ENCODE data around the gene ARL15. TPM values are rescaled to one million over a fixed set of nuclear protein-coding genes. Genes with fewer than 3 reads are reported as not detected.

Gene ARL15
- total RNA-seq, 1 donor from 2014 or later: 74.4 TPM

DNA sequence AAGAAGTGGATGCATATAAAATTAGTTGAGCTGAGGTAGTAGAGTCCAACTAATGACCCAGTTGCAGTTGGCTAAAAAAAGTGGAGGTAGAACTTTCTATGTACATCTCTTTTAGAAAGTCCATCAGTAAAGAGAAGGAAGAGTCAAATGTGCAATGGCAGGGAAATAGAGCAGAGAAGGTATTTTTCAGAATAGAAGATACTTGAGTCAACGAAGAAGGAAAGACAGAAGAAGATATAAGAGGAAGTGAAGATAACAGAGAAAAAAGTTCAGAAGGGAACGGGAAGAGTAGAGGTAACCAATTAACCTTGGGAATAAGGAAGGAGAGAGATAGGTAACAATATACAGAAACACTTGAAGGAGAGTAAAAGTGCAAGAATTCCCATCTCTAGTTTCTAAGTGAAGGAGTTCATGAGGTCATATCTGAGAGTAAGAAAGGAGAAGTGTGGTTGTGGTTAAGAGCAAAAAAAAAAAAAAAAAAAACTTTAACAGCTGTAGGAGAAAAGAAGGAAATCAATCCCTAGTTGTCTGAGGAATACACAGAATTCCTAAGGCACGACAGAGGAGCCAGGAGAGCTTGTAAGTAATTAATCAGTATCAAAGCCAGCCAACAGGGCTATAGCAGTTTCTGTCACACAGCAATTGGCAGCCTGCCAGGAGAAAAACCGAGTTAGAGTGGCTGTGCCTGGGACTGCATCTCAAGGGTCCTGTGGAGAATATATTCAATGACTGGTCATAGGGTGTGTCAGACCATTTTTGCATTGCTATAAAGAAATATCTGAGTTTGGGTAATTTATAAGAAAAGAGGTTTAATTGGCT, 61.0 kb downstream of the ARL15 start:
- Histone ChIP-seq H3K36me3 (no peaks in the 10 kb centered on the region), H3K4me3 (no peak overlapping the region), H3K27me3 (no peaks in the 10 kb centered on the region), H3K4me1 (no peaks in the 10 kb centered on the region), H3K27ac (no peak overlapping the region), H3K9me3 (no peaks in the 10 kb centered on the region)
- TF ChIP-seq, protein P1, sequence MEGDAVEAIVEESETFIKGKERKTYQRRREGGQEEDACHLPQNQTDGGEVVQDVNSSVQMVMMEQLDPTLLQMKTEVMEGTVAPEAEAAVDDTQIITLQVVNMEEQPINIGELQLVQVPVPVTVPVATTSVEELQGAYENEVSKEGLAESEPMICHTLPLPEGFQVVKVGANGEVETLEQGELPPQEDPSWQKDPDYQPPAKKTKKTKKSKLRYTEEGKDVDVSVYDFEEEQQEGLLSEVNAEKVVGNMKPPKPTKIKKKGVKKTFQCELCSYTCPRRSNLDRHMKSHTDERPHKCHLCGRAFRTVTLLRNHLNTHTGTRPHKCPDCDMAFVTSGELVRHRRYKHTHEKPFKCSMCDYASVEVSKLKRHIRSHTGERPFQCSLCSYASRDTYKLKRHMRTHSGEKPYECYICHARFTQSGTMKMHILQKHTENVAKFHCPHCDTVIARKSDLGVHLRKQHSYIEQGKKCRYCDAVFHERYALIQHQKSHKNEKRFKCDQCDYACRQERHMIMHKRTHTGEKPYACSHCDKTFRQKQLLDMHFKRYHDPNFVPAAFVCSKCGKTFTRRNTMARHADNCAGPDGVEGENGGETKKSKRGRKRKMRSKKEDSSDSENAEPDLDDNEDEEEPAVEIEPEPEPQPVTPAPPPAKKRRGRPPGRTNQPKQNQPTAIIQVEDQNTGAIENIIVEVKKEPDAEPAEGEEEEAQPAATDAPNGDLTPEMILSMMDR (IDR thresholded peaks at IDR 0.05): no peak
- TF ChIP-seq POLR2AphosphoS5 (IDR thresholded peaks at IDR 0.05; ENCODE audit: insufficient read depth in 1 of 2, low read depth in 1 of 2): no peak
- TF ChIP-seq POLR2A (IDR thresholded peaks at IDR 0.05): no peak
- intact Hi-C loops (cut with DNase I): loop anchor here (5.0 kb wide), 1 partner anchor 173 kb away; no protein-coding TSS in a partner anchor
- no peak for DNase-seq (ENCODE audit: extremely low spot score in 2 of 2)

DNA sequence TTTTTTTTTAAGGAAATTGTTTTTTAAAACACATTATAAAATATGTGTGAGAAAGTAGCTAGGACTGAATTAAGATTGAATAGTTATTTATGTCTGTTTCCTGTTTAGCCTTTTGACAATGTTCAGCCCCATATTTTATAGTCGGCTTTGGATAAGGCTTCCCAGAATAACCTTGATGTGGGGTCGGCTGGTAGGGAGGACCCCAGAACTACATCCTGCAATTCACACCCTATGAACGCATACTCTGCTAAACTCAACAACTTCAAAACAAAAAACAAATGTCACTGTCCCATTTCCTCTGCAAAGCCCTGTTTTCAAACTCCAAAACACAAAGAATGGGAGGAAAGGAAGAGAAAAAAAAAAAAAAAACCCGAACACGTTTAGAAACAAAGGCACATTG, 63.1 kb downstream of the ARL15 start:
- no peak for DNase-seq (ENCODE audit: extremely low spot score in 2 of 2)
- Histone ChIP-seq H3K27ac (no peak overlapping the region), H3K27me3 (no peaks in the 10 kb centered on the region), H3K4me1 (no peaks in the 10 kb centered on the region), H3K36me3 (no peaks in the 10 kb centered on the region), H3K4me3 (no peak overlapping the region), H3K9me3 (no peaks in the 10 kb centered on the region)
- TF ChIP-seq POLR2A (IDR thresholded peaks at IDR 0.05) (no peak), POLR2AphosphoS5 (IDR thresholded peaks at IDR 0.05; ENCODE audit: insufficient read depth in 1 of 2, low read depth in 1 of 2) (no peak)
- TF ChIP-seq, protein P1 (IDR thresholded peaks at IDR 0.05): no peak
- intact Hi-C loops (cut with DNase I): loop anchor here (5.0 kb wide), 1 partner anchor 175 kb away; no protein-coding TSS in a partner anchor

DNA sequence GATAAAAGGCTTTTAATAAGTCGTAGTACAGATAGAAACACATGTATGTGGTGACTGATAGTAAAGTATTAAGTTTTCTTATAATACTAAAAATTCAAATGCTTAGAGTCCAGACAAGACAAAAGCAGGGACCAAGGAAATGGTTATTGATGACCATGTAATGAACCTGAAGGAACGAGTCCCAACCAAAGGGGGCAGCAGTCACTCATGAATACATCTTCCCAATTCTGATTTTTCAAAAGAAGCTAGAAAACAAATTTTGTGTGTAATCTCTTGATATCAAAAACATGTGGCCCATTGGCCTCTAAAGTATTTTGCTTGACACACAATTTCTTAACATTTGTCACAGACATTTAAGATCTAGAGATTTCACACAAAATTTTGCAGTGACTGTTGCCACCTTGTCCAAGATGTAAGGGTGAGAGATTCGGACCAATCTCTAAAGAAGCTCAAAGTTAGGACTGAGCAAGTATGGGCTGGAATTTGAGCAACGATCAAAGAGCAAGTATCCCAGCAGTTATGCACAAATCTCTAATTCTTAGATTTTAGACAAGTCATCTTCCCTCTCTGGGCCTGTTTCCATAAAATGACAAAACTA, 66.8 kb downstream of the ARL15 start:
- Histone ChIP-seq H3K4me1 (no peaks in the 10 kb centered on the region), H3K27me3 (no peaks in the 10 kb centered on the region), H3K9me3 (no peaks in the 10 kb centered on the region), H3K4me3 (no peak overlapping the region), H3K36me3 (no peaks in the 10 kb centered on the region), H3K27ac (no peak overlapping the region)
- no peak for TF ChIP-seq POLR2AphosphoS5 (IDR thresholded peaks at IDR 0.05; ENCODE audit: insufficient read depth in 1 of 2, low read depth in 1 of 2)
- TF ChIP-seq, protein P1 (IDR thresholded peaks at IDR 0.05): peak; percentile 33 to 60 (median 55)
- TF ChIP-seq POLR2A (IDR thresholded peaks at IDR 0.05): no peak
- intact Hi-C loops (cut with DNase I): no loop called here
- no peak for DNase-seq (ENCODE audit: extremely low spot score in 2 of 2)

DNA sequence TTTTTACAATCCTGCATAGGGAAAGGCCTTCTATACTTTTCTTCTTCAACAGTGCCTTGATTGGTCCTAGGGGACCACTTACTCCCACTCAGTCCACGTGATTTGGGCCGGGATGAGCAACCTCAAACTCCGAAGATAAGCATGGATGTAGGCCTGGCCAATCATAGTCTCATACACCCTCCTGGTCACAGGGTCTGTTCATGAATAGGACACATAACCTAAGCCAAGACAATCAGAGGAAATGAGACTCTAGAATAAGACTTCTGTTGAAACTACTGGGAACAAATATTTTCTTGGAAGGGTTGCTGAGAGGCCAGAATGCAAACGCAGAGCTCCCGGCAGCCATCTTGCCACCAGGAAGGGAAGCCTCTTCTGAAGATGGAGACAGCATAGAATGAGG, 68.1 kb downstream of the ARL15 start:
- no peaks in the 10 kb centered on the region for H3K4me1 ChIP-seq
- intact Hi-C loops (cut with DNase I): no loop called here
- no peak overlapping the region for H3K4me3 ChIP-seq
- no peak for DNase-seq (ENCODE audit: extremely low spot score in 2 of 2)
- TF ChIP-seq POLR2AphosphoS5 (IDR thresholded peaks at IDR 0.05; ENCODE audit: insufficient read depth in 1 of 2, low read depth in 1 of 2) (no peak), POLR2A (IDR thresholded peaks at IDR 0.05) (no peak)
- TF ChIP-seq, protein P1 (IDR thresholded peaks at IDR 0.05): no peak
- no peaks in the 10 kb centered on the region for H3K9me3 ChIP-seq
- H3K27me3 ChIP-seq: no peaks in the 10 kb centered on the region
- H3K27ac ChIP-seq: no peak overlapping the region
- H3K36me3 ChIP-seq: no peaks in the 10 kb centered on the region

Data from vagina (tissue), 2 donors.